ENCODE data around the gene MYO18B. TPM values are rescaled to one million over a fixed set of nuclear protein-coding genes. Genes with fewer than 3 reads are reported as not detected.

The MYO18B gene
- total RNA-seq, 2 experiments from 2014 or later = 1.6 to 1.8 TPM

DNA sequence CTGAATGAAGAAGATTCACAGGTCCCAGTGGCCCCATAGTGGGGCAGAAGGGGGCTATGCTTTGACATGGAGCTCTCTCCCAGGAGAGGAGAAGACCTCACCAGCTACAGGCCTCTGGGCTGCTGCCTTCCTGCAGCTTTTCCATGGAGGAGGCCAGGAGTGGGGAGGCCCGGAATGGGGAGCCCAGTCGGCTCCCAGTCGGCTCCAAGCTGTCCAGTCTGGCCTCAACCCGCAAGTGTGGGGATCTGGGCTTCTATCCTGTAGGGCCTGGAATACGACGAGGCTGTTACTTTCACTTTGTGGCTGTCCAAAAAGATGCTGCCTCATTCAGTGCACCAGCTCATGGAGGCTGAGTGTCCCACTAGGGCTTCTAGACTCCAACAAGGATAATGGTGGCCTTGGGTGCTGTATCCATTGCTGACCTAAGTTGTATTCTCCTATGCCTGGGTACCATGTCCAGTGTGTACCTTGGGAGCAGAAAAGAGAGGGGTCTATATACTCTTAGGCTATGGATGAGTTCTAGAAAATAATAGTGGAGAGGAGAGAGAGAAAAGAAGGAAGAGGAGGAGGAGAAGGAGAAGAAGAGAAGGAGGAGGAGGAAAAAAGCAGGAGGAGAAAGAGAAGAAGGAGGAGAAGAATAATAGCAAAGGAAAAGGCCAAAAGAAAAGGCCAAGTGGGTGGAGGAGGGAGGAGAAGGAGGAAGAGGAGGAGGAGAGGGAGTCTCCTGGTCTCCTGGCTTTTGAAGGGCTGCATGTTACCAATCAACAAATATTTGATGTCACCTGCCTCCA is 1.1 kb downstream of the MYO18B start:
- intact Hi-C loops (cut with micrococcal nuclease) = no loop called here
- peak overlapping the region; percentile 2 for H3K27ac Mint-ChIP-seq
- CTCF ChIA-PET = interaction anchor here (0.5 to 0.6 kb wide), 2 partner anchors 16 to 689 kb away, joined by 3 read pairs; no protein-coding TSS in a partner anchor
- H3K36me3 Mint-ChIP-seq (ENCODE audit: low read depth) = peaks cover 2% of the 10 kb centered on the region
- TF ChIP-seq CTCF (IDR thresholded peaks at IDR 0.05) = no peak
- no peaks in the 10 kb centered on the region for H3K27me3 Mint-ChIP-seq
- no peak overlapping the region for H3K4me3 Mint-ChIP-seq
- peaks cover 27% of the 10 kb centered on the region for H3K4me1 Mint-ChIP-seq (ENCODE audit: low read depth)
- ATAC-seq = no peak
- POLR2A ChIA-PET = no interaction called here
- DNase-seq = no peak
- no peaks in the 10 kb centered on the region for H3K9me3 Mint-ChIP-seq

- peak overlapping the region; percentile 30 for H3K27ac Mint-ChIP-seq
- ATAC-seq = no peak
- DNase-seq = no peak
- no peaks in the 10 kb centered on the region for H3K27me3 Mint-ChIP-seq
- TF ChIP-seq CTCF (IDR thresholded peaks at IDR 0.05) = no peak
- intact Hi-C loops (cut with micrococcal nuclease) = no loop called here
- H3K9me3 Mint-ChIP-seq = no peaks in the 10 kb centered on the region
- no peak overlapping the region for H3K4me3 Mint-ChIP-seq
- ChIA-PET CTCF (interaction anchor here (1.4 kb wide), 1 partner anchor 28 kb away, joined by 5 read pairs; no protein-coding TSS in a partner anchor), POLR2A (interaction anchor here (0.5 to 1.3 kb wide), 2 partner anchors 8 to 1977 kb away, joined by 3 to 8 read pairs; partner anchors contain the start of gene CHCHD10)
- H3K36me3 Mint-ChIP-seq (ENCODE audit: low read depth) = no peaks in the 10 kb centered on the region
- H3K4me1 Mint-ChIP-seq (ENCODE audit: low read depth) = peaks cover 34% of the 10 kb centered on the region
Measured at GRCh38 chr22:25744694-25745093, 2.7 kb downstream of the MYO18B start.

- CTCF ChIA-PET = interaction anchor here (1.4 kb wide), 1 partner anchor 28 kb away, joined by 5 read pairs; no protein-coding TSS in a partner anchor
Measured at GRCh38 chr22:25745341-25746011, 3.5 kb downstream of the MYO18B start.

GRCh38 chr22:25746012-25746373 is 4.0 kb downstream of the MYO18B start:
- H3K27me3 Mint-ChIP-seq = no peaks in the 10 kb centered on the region
- ATAC-seq (peak; percentile 62), DNase-seq (no peak)
- intact Hi-C loops (cut with micrococcal nuclease) = no loop called here
- TF ChIP-seq CTCF (IDR thresholded peaks at IDR 0.05) = no peak
- no peaks in the 10 kb centered on the region for H3K36me3 Mint-ChIP-seq (ENCODE audit: low read depth)
- no peak overlapping the region for H3K4me3 Mint-ChIP-seq
- H3K4me1 Mint-ChIP-seq (ENCODE audit: low read depth) = peaks cover 42% of the 10 kb centered on the region
- H3K27ac Mint-ChIP-seq = peak overlapping the region; percentile 88
- ChIA-PET POLR2A (interaction anchor here (1.3 to 1.4 kb wide), 2 partner anchors 9 kb away, joined by 4 to 8 read pairs; no protein-coding TSS in a partner anchor), CTCF (interaction anchor here (1.4 kb wide), 1 partner anchor 27 kb away, joined by 5 read pairs; no protein-coding TSS in a partner anchor)
- no peaks in the 10 kb centered on the region for H3K9me3 Mint-ChIP-seq

More at GRCh38 chr22:25745341-25746011, 3.5 kb downstream of the MYO18B start:
- no peak for TF ChIP-seq CTCF (IDR thresholded peaks at IDR 0.05)
- Mint-ChIP-seq H3K4me3 (no peak overlapping the region), H3K36me3 (ENCODE audit: low read depth) (no peaks in the 10 kb centered on the region), H3K9me3 (no peaks in the 10 kb centered on the region), H3K27ac (peak overlapping the region; percentile 88), H3K4me1 (ENCODE audit: low read depth) (peaks cover 41% of the 10 kb centered on the region), H3K27me3 (no peaks in the 10 kb centered on the region)
- ATAC-seq (no peak), DNase-seq (peak; percentile 51)
- intact Hi-C loops (cut with micrococcal nuclease) = no loop called here
- POLR2A ChIA-PET = interaction anchor here (1.3 kb wide), 1 partner anchor 9 kb away, joined by 8 read pairs; no protein-coding TSS in a partner anchor
